GM23248 (cell line): ENCODE data around the gene DNAH8.

Experiments
- EZH2 ChIP-seq: fragments of 200-600 bp; sonication (generic); IDR thresholded peaks from 2 replicates; pipeline ENCODE4 v1.6.1; 2018; ENCODE audit warnings: antibody characterized with exemption, mild to moderate bottlenecking; ENCODE audit not compliant: insufficient read depth, poor library complexity, severe bottlenecking
- EZH2phosphoT487 ChIP-seq: fragments of 200-600 bp; sonication (generic); IDR thresholded peaks from 2 replicates; pipeline ENCODE4 v1.6.1; 2018; ENCODE audit warnings: antibody characterized with exemption, moderate library complexity, mild to moderate bottlenecking, low read depth; ENCODE audit not compliant: insufficient read depth

DNA sequence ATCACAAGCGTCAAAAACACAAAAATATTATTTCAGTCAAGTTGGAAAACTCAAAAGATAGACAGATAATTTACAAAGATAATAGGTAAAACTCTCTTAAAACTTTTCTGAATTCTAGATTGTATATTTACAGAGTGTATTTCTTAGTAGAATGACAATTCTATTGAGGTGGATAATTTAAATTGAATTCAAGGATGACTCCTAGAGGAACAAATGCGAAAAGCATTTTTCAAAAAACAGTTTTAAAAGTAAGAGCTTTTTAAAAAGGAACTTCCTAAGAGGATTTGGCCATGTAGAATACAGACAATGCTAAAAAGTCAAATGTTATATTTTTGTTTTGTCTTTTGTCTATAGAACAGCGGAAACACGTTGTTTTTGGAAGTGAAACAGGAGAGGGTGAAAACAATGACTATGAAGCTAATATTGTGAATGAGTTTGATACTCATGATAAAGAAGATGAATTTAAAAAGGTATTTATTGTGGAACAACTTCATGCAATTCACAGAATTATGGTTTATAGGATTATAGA lies 90.1 kb downstream of the DNAH8 start:
- TF ChIP-seq EZH2: no peak
- TF ChIP-seq EZH2phosphoT487: no peak
